ENCODE results near the gene ARMC5. TPM values are rescaled to one million over a fixed set of nuclear protein-coding genes. Genes with fewer than 3 reads are reported as not detected.
A peak's percentile ranks its signal among the peaks of the same experiment; 100 is the strongest.

The ARMC5 gene
- total RNA-seq, 6 donors from 2014 or later: 6.6 to 18.9 (median 16.2) TPM

- WGBS, 2 donors: 93 to 94% methylated on average over 10 to 17 of the region's 17 CpGs
- H3K36me3 ChIP-seq: peaks cover 2 to 56% (median 41%) of the 10 kb centered on the region in 4 donors
- peaks cover 9 to 14% (median 12%) of the 10 kb centered on the region in 4 donors for H3K4me1 ChIP-seq
- H3K4me3 ChIP-seq: no peak overlapping the region
- no peaks in the 10 kb centered on the region for H3K9me3 ChIP-seq
- TF ChIP-seq CTCF (IDR thresholded peaks at IDR 0.05) (no peak), POLR2AphosphoS5 (IDR thresholded peaks at IDR 0.05) (no peak), POLR2A (IDR thresholded peaks at IDR 0.05) (no peak), EP300 (IDR thresholded peaks at IDR 0.05) (no peak)
- no peaks in the 10 kb centered on the region for H3K27me3 ChIP-seq
- no peak overlapping the region for H3K27ac ChIP-seq
- DNase-seq: no peak
- no peak for ATAC-seq (ENCODE audit: low FRiP score in 2 of 2)
Observed at GRCh38 chr16:31464781-31465260, 5.5 kb downstream of the ARMC5 start.

- TF ChIP-seq EP300 (IDR thresholded peaks at IDR 0.05) (no peak), POLR2A (IDR thresholded peaks at IDR 0.05) (no peak), CTCF (IDR thresholded peaks at IDR 0.05) (no peak), POLR2AphosphoS5 (IDR thresholded peaks at IDR 0.05) (no peak)
- Histone ChIP-seq H3K4me1 (peaks cover 0 to 10% (median 2%) of the 10 kb centered on the region in 4 donors), H3K4me3 (no peak overlapping the region), H3K36me3 (peaks cover 2 to 56% (median 41%) of the 10 kb centered on the region in 4 donors), H3K9me3 (no peaks in the 10 kb centered on the region), H3K27me3 (no peaks in the 10 kb centered on the region), H3K27ac (no peak overlapping the region)
- peak in 1 of 2 donors; percentile 11 for ATAC-seq (ENCODE audit: low FRiP score in 2 of 2)
- DNase-seq: no peak
- 78 to 86% methylated on average over 16 to 20 of the region's 20 CpGs for WGBS, 2 donors
Observed at GRCh38 chr16:31465788-31466370, 6.6 kb downstream of the ARMC5 start.

GRCh38 chr16:31466381-31466841, 7.1 kb downstream of the ARMC5 start:
- H3K4me3 ChIP-seq: no peak overlapping the region
- DNase-seq (peak in 1 of 2 donors; percentile 79), ATAC-seq (ENCODE audit: low FRiP score in 2 of 2) (peak in 1 of 2 donors; percentile 6)
- H3K27ac ChIP-seq: no peak overlapping the region
- peaks cover 2 to 56% (median 41%) of the 10 kb centered on the region in 4 donors for H3K36me3 ChIP-seq
- H3K9me3 ChIP-seq: no peaks in the 10 kb centered on the region
- TF ChIP-seq POLR2A (IDR thresholded peaks at IDR 0.05): no peak
- TF ChIP-seq CTCF (IDR thresholded peaks at IDR 0.05): no peak
- TF ChIP-seq POLR2AphosphoS5 (IDR thresholded peaks at IDR 0.05): no peak
- TF ChIP-seq EP300 (IDR thresholded peaks at IDR 0.05): no peak
- H3K27me3 ChIP-seq: no peaks in the 10 kb centered on the region
- 97 to 100% methylated on average over 2 to 17 of the region's 18 CpGs for WGBS, 2 donors
- H3K4me1 ChIP-seq: peaks cover 4 to 10% (median 5%) of the 10 kb centered on the region in 4 donors

- DNase-seq (no peak), ATAC-seq (ENCODE audit: low FRiP score in 2 of 2) (no peak)
- 85 to 89% methylated on average over 4 to 5 of the region's 5 CpGs for whole genome bisulfite sequencing, 2 donors
- Histone ChIP-seq H3K27me3 (no peaks in the 10 kb centered on the region), H3K4me1 (peaks cover 7 to 18% (median 13%) of the 10 kb centered on the region in 4 donors), H3K27ac (no peak overlapping the region), H3K4me3 (no peak overlapping the region), H3K36me3 (peaks cover 2 to 49% (median 35%) of the 10 kb centered on the region in 4 donors), H3K9me3 (no peaks in the 10 kb centered on the region)
- TF ChIP-seq POLR2A (IDR thresholded peaks at IDR 0.05) (no peak), EP300 (IDR thresholded peaks at IDR 0.05) (no peak), POLR2AphosphoS5 (IDR thresholded peaks at IDR 0.05) (no peak), CTCF (IDR thresholded peaks at IDR 0.05) (no peak)
Observed at GRCh38 chr16:31467151-31467773, 8.0 kb downstream of the ARMC5 start.
